ENCODE results near the gene GRIK1.

GRCh38 chr21:29634418-29634817 lies 305.4 kb downstream of the GRIK1 start:
- TF ChIP-seq CTCF (IDR thresholded peaks at IDR 0.05): no peak
- TF ChIP-seq POLR2AphosphoS5 (IDR thresholded peaks at IDR 0.05): no peak
- TF ChIP-seq POLR2A (IDR thresholded peaks at IDR 0.05): no peak

Data from prostate gland (tissue), 2 donors.